ENCODE results near the gene TBX21. TPM values are rescaled to one million over a fixed set of nuclear protein-coding genes. Genes with fewer than 3 reads are reported as not detected.

The TBX21 gene
- total RNA-seq, 1 donor from 2014 or later, result 0.32 TPM

DNA sequence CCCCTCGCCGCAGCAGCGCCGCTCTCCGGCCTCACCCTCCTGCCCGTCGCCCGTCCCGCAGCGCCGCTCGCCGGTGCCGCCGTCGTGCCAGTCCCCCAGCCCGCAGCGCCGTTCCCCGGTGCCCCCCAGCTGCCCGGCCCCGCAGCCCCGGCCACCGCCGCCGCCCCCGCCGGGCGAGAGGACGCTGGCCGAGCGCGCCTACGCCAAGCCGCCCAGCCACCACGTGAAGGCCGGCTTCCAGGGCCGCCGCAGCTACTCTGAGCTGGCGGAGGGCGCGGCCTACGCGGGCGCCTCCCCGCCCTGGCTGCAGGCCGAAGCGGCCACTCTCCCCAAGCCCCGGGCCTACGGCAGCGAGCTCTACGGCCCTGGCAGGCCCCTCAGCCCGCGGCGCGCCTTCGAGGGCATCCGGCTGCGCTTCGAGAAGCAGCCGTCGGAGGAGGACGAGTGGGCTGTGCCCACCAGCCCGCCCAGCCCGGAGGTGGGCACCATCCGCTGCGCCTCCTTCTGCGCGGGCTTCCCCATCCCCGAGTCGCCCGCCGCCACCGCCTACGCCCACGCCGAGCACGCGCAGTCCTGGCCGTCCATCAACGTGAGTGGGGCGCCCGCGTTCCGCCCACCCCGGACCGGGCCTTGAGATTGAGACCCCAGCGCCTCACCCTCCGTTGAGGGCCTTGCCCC, 24.0 kb upstream of the TBX21 start:
- ATAC-seq (ENCODE audit: poor library complexity) (peak; percentile 78), DNase-seq (peak; percentile 69)
- intact Hi-C loops (cut with DNase I), result no loop called here

DNA sequence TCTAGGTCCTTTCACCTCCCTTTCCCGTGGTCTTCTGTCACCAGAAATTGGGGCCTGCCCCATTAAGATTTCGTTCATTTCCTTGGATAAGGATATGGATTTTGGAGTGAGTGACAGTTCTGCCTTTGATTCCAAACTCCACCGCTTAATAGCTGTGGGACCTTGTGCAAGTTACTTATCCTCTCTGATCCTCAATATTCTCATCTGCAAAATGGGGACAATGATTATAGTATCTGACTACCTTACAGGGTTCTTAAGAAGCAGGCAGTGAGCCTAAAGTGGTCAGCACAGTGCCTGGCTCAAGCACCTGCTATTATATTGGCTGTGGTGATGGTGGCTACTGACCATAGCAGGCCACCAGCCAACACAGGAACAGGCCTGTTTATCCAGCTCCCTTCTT, 23.4 kb upstream of the TBX21 start:
- intact Hi-C loops (cut with DNase I), result no loop called here
- DNase-seq (peak; percentile 4), ATAC-seq (ENCODE audit: poor library complexity) (no peak)

DNA sequence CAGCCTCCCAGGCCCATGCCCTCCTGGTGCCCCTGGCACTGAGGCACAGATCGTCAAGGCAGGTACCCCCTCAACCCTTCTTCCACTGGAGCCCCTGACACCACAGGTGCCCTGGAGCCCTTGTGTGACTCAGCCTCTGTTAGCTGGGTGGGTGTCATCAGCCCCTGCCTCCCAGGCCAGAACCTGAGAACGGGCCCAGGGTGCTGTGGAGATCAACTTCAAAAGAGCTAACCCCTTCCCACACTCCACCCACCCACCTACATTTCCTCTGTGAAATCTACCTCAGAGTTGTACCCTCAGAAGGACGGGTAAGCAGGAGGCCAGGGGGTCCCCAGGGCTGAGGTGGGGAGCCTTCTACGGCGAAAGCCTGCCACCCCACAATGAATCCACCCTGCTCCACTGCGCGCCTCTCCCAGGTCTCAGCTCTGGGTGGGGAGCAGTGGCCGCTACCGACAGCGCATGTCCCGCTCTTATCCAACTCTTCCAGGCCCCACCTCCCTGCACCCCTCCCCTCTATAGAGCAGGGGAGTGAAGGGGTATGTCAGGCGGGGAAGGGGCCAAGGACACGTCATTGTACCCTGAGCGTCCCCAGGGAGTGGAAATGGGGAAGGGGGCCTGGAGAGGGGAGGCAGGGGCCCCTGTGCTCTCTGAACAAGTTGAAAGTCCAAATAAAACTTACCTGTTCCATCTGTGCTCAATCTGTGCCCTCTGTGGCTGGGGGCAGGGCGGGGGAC, 21.5 kb upstream of the TBX21 start:
- DNase-seq (no peak), ATAC-seq (ENCODE audit: poor library complexity) (no peak)
- intact Hi-C loops (cut with DNase I), result no loop called here

DNA sequence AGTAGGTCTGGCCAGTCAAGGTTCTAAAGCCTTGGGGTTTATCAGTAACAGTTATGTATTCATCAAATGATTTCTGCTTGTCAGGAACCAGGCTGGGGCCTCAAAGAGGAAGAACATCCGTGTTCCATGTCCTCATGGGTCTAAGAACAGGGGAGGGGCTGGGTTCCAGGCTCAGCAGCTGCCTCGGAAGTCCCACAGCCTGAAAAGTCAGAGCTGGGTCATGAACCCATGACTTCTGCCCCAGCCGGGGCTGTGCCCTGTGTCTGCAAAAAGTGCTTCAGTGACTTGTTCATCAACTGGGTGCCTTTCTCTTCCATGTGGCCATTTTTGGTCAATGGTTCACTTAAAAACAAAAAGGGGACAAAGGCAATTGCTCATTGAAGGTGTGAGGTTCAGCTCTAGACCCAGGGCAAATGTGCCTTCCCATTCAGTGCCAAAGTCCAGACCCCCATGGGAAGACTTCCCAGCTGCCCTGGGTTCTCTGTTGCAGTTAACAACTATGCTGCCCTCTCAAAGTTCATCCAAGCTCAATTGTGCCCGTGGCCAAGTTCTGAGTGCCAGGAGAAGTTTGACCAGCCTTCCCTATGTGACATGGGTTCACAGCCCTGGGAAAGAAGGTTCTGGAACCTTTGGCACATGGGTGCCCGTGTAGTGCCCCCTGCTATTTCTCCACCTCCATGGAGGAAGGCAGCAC, 20.6 kb upstream of the TBX21 start:
- ATAC-seq (ENCODE audit: poor library complexity), result no peak
- no peak for DNase-seq
- intact Hi-C loops (cut with DNase I), result no loop called here

DNA sequence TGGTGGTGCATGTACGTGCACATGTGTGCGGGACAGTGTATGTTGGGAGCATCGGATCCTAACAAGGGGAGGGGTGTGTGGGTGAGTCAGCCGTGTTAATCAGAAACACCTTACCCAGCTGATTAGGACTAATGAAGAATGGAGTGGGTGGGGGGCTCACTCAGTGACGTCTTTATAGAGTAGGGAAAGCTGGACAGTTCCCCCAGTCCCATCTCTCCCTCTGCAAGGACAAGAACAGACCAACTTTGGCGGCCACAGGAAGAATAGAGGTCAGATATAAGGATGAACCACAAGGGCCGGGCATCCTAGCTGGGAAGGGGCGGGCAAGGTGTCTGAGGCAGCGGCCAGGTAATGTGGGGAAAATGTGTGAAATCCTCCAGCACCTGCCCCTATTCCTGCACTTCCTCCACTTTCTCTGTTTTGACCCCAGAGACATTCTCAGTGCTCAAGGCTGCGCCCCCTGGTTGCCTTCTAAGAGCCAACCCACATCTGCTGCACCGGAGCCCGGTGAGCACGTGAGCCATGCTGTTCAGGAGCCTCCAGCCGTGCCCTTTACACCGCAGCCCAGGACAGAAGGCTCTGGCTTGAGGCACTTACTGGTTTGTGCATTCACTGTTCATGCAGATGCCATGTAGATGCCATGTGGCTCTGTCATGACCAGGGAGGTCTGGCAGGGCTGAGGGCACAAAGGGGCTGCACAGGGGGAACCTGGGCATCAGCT, 18.9 kb upstream of the TBX21 start:
- ATAC-seq (ENCODE audit: poor library complexity), result no peak
- no peak for DNase-seq
- intact Hi-C loops (cut with DNase I), result no loop called here

DNA sequence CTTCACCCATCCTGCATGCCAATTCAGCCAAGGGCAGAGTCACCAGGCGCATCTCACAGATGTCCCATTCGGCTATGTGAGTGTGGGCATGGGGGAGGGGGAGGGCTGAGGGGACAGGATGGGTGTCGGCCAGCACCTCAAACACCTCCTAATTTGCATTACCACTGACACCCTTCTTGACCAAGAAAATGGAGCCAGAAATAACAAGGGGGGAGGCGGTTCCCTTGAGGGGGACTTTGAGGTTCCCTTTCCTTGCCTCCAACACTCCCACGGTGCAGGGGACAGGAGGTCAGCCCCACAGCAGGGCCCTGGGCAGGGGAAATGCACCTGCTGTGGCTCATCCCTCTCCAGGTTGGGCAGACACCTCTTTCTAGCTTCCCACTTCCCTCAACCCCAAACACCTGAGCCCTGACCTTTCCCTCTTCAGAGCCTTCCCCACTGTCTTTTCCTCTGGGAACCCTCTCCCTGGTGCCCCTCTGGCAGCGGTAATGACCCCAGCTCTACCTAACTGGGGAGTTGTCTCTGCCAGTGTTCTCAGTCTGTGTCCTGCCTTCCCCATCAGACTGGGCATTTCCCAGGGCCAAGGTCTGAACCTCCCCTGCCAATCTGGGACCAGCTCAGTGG, 18.2 kb upstream of the TBX21 start:
- intact Hi-C loops (cut with DNase I), result no loop called here
- DNase-seq, result no peak
- ATAC-seq (ENCODE audit: poor library complexity), result no peak

DNA sequence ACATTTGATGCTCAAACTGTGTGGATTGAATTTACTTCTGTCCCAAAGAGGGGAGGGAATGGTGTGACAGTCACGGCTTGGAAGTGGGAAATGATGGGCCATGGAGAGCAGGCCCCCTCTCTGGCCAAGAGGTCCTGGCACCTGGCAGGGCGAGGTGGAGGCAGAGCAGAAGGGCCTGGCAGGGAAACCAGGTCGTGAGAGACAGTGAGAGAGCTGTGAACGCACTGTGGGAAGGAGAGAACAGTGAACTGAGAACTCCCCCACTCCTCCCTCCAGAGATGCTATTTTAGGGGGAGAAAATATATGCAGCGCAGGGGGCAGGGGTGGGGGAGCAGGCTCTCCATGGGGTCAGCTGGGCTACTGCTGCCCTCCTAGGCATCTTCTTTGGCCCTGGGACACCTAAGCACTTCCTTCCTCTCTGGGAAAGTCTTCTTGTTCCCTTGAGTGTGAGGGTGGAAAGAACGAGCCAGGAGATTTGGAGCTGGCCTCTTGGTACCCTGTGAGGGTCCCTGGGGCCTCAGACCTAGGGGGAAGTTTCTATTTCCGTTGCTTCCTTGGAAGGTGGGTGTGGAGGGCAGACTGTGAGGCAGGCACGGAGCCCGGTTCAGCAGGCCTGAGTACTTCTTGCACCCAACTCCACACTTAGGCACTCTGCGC, 17.2 kb upstream of the TBX21 start:
- intact Hi-C loops (cut with DNase I), result no loop called here

DNA sequence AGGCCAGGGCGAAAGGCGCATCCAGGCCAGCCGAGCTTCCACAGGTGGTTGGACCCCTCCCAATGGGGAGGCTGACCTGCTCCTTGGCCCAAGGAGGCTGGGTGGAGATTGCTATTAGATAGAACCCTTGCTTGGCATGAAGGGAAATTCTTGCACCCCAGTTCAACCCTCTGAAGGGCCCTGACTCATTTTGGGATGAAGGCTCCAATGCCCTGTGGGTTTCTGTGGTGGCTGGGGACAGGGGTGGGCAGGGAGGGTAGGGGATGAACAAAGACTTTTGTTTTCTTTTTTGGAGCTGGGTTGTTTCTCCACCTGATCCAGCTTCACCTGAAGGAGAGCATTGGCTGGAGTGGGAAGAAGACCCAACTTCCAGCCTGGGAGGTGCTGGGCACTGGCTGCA, 16.7 kb upstream of the TBX21 start:
- DNase-seq (no peak), ATAC-seq (ENCODE audit: poor library complexity) (no peak)
- intact Hi-C loops (cut with DNase I), result no loop called here

More for the DNA sequence above, 17.2 kb upstream of the TBX21 start:
- ATAC-seq (ENCODE audit: poor library complexity) (no peak), DNase-seq (no peak)

DNA sequence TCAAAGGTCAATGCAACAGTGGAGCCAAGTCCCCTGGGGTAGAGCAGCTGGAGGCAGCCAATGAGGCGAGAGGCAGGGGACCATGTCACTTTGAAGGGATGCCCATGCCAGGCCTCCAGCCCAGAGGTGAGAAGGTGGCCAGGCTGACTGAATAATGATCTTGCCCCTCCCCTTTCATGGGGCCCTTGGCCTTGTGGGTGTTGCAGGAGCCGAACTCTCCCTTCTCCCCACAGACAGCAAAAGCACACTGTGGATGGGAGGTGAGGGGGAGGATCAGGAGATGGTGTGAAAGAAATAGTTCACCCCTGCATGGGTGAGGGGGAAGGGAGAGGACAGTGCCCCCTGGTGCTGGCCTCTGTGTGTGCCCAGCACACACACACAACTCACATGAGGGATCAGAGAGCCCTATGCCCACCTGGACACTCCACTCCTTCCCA, 15.8 kb upstream of the TBX21 start:
- DNase-seq (no peak), ATAC-seq (ENCODE audit: poor library complexity) (peak; percentile 24)
- intact Hi-C loops (cut with DNase I), result no loop called here

DNA sequence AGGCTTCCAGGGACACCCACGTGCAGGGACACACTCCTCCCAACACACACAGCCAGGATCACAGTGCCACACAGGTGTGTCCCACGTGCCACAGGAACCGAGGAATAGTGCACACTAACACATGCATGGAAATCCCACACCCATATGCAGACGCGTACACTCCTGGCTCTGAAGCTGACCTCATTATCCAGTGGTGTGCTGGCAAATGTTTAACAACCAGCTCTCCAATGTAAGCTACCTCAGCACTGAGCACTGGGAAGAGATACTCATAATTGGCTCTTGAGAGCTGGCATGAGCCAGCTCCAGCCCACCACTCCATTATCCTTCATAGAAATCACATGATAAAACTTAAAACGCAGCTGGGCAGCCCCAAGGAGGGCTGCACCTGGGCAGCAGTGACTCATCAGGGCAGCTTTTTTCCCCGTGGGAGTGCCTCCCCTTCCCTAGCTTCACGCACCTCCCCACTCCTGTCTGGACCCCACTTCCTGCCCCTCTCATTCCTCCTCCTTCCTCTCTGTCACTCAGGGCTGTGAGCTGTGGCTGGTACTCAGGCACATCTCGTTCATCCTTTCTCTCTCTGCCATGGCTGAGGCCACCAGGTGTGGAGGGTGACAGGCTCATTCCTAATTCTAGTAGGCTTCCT, 14.9 kb upstream of the TBX21 start:
- ATAC-seq (ENCODE audit: poor library complexity) (no peak), DNase-seq (no peak)
- intact Hi-C loops (cut with DNase I), result no loop called here

DNA sequence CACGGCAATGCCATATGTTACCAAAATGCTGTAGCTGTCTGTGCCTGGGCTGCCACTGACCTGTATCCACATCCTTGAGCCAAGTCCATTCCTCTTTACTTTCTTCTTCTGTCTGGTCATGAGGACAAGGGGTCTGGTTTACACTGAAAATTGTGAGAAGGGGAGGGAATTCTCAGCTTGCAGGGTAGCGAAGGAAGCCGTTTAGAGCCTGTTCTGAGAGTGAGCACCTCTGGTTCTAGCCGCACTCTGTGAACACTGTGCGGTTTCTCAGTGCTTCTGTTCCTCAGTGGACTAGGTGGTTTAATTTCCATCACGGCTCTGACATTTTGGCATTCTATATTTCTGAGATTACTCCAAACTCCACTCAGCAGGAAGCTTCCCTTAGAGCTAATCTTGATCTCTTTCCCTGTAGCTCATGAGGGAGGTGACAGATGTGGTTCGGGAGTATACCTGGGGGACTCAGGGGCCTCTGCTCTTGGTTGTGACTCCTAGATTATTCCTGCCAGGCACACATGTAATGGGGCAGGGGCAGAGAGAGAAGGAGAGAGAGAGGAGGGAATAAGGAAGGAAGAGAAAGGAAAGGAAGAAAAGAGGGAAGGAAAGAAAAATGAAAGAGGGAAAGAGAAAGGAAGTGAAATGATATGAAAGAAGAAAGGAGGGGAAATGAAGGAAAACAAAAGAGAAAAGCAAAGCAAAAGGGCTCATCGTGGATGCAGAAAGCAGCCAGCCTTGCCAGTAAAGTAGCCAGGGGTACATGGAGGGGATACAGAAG, 14.2 kb upstream of the TBX21 start:
- intact Hi-C loops (cut with DNase I), result no loop called here
- DNase-seq (no peak), ATAC-seq (ENCODE audit: poor library complexity) (no peak)

DNA sequence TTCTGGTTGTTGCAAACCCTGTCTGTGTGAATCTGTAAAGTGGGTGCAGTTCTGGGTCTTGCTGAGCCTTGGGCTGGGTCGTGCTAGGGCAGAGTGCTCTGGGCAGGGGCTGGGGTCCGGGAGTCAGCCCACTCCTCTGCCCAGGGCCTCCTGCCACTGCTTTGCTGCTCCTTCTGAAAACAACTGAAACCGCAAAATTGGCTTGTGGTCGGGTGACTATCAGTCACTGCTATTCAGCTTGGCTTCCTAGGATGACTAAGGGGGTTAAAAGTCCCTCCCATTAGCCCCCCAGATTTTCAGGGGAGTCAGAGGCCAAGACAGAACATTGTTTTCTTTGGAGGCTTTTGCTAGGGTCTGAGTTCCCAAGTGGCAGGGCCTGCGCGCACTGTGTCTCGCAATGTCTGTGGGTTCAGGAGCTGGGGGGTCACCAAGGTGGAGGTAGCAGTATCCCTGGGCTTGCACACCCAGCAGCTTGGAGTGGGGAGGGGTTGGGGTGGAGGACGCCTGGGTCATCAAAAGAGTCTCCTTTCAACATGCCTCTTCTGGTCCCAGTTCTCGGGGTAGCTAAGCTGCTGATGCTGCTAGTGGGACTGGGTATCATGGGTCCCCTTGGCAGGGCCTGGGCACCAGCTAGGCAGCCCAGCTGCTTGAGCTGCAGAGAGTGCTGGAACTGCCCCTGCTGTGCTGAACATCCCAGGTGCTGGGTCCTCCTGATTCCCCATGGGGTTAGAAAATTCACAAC, 13.5 kb upstream of the TBX21 start:
- DNase-seq (no peak), ATAC-seq (ENCODE audit: poor library complexity) (no peak)
- intact Hi-C loops (cut with DNase I), result no loop called here

DNA sequence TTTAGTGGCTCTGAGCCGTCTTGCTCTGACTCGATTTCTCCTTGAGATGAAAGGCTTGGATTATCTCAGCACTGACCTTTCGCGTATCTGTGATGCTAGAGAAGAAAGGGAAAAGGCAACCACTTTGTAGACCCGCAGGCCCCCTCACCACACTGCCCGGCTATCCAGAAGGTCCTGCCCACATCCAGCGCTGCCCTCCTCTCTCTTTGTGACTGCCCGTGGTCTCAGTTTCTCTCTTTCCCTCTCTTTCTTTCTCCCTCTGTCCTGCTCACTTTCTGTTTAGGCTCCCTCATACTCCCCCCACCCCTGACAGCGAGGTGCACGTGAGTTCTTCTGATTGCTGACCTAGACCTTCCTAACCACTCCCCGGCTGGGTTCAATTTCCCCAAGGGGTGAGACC, 12.8 kb upstream of the TBX21 start:
- no peak for ATAC-seq (ENCODE audit: poor library complexity)
- no peak for DNase-seq
- intact Hi-C loops (cut with DNase I), result no loop called here

DNA sequence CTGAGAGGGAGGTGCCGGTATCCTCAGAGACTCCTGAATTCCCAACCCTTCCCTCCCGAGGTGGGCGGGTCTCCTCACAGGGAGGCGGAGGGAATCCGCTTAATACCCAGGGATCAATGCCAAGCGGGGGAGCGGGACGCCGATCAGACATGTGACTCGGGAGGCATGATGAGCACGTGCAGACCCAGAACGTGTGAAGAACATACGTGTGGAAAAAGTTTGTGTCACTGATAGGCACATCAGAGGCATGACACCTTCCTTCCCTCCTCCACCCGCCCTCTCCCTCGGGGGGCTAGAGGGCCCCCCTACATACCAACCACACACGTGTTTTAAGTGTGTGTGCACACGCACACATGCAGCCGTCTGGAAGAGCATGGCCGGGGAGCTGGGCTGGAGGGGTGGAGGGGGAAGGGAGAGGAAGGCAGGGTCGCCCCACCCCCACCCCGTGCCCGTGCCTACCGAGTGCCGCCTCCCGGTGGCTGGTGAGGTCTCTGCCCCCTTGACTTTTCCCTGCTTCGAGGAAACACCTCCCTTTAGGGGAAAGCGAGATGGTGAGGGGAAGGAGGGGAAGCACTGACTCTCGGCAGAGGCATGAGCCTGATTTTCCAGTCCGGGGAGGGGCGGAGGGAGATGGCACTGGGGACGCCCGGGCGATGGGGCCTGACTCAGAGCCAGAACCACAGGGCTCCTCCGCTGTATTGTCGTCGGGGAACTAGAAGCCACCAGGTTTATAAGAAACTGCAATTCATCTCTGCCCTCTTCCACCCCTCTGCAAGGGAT, 12.1 kb upstream of the TBX21 start:
- intact Hi-C loops (cut with DNase I), result no loop called here
- no peak for DNase-seq
- ATAC-seq (ENCODE audit: poor library complexity), result no peak

DNA sequence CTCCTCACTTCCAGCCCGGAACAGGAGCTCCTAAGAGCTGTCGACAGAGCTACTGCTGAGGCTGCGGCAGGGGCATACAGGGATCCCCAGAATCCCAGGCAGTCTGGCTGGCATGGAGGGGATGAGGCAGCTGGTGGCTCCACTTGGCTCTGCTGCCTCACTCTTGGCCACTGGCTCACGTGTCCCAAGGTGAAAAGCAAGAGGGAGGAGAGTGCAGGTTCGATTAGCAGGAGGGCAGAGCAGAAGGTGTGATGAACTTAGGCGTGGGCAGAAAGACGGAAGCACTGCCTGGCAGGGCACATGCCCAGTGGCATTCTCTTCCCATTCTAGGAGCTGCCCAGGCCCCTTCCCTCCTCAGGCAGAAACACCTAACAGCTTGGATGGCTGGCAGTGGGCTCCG, 11.3 kb upstream of the TBX21 start:
- ATAC-seq (ENCODE audit: poor library complexity), result no peak
- intact Hi-C loops (cut with DNase I), result no loop called here
- no peak for DNase-seq

DNA sequence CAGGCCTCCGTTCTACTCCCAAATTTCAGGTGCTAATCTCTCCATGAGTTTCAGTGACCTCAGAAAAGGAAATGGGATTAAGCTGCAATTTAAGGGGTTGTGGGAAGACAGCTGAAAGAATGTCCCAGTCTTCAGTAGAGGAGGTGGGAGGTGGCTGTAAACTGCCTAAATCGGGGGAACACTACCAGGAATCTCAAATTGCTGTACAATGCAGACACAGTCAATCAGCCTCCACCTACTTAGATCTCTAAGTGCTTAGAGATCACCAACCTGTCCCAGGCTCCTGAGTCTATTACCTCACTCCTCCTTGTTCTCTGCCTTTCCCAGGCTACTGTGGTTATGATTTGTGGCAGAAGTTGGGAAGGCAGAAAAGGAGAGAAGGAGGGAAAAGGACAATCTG, 8.3 kb upstream of the TBX21 start:
- intact Hi-C loops (cut with DNase I), result no loop called here
- no peak for ATAC-seq (ENCODE audit: poor library complexity)
- no peak for DNase-seq
